Measurements from ENCODE around the gene TPSG1. TPM values are rescaled to one million over a fixed set of nuclear protein-coding genes. Genes with fewer than 3 reads are reported as not detected.

Gene TPSG1
- total RNA-seq (2013; cell fraction: nucleolus; rRNA removed), result not detected in 2 replicates
- not detected in 2 replicates for total RNA-seq (2014; rRNA removed)
- not detected in 2 replicates for total RNA-seq (2014; rRNA removed; fragmentation: Illumina TruSeq; extraction: Trizol)
- total RNA-seq (2021), result not detected in 2 replicates
- polyA plus RNA-seq (2011; ENCODE audit: low read depth), result not detected
- polyA plus RNA-seq (2011; rRNA removed), result not detected in 2 replicates
- not detected in 2 replicates for polyA plus RNA-seq (2011; cell fraction: cytosol; rRNA removed)
- polyA plus RNA-seq (2011; cell fraction: nucleus; rRNA removed), result not detected in 2 replicates
- polyA plus RNA-seq (2012), result not detected in 2 replicates
- polyA plus RNA-seq (2014; fragmentation: Illumina TruSeq; extraction: Trizol), result not detected in 2 replicates
- not detected for polyA plus RNA-seq (2014; fragmentation: Nextera tagmentation; extraction: Ambion mirVana)
- not detected in 2 replicates for polyA plus RNA-seq (2014; rRNA removed)
- polyA plus RNA-seq (2016; fragmentation: Nextera tagmentation; extraction: Ambion mirVana), result not detected
- polyA minus RNA-seq (2011; rRNA and poly(A)+ RNA removed), result not detected in 2 replicates
- polyA minus RNA-seq (2011; cell fraction: cytosol; rRNA and poly(A)+ RNA removed), result not detected in 2 replicates
- polyA minus RNA-seq (2011; cell fraction: nucleus; rRNA and poly(A)+ RNA removed), result not detected in 2 replicates
- Bru-seq, nascent RNA, result not detected
- BruChase-seq, experiment 1, labeled RNA remaining after a 6-hour chase, result not detected
- BruChase-seq, experiment 2, labeled RNA remaining after a 2-hour chase, result not detected
- long read RNA-seq, experiment 1, result 0 reads
- long read RNA-seq, experiment 2, result 0 reads

DNA sequence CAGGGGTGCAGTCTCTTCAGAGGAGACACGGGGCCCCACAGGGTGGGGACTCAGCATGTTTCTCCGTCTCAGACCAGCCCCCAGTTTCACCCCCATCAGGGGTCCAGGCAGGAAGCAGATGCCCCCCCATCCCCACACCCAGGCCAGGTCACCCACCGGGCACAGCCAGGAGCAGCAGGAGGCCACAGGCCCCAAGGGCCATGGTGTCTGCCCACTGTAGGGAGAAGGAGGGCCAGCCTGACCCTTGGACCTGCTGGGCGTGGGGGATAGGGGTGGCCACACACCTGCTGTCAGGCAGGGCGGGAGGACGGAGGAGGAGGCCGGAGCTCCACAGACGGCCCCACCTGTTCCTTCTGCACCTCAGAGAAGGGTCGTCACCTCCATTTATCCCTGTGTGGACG, at the start of gene TPSG1:
Gene TPSG1 (minus strand): TSS at position 218 of the 401 bp plus-strand sequence. CDS start 16 bp downstream, at position 202.
- no peak for ATAC-seq
- Histone ChIP-seq H3K9me3 (replicated peaks; ENCODE audit: control insufficient read depth, insufficient read depth, low read length) (no peaks in the 10 kb centered on the region), H3K36me3 (ENCODE audit: control insufficient read depth in 2 of 2, insufficient read depth in 2 of 2, low read length in 1 of 2) (no peaks in the 10 kb centered on the region), H4K20me1 (ENCODE audit: control insufficient read depth, insufficient read depth) (no peaks in the 10 kb centered on the region), H3K4me1 (ENCODE audit: control insufficient read depth, insufficient read depth, low read length) (no peaks in the 10 kb centered on the region), H3K27me3 (replicated peaks in 1 of 2; ENCODE audit: control insufficient read depth in 2 of 2, insufficient read depth in 2 of 2, low read length in 1 of 2) (no peaks in the 10 kb centered on the region; a peak in 1 of 4 replicates), H3K79me2 (ENCODE audit: control insufficient read depth, insufficient read depth, low read length) (no peaks in the 10 kb centered on the region), H3K4me2 (ENCODE audit: control insufficient read depth, insufficient read depth) (no peak within 1 kb of the TSS), H2AFZ (ENCODE audit: control insufficient read depth, low read depth, low read length) (no peak within 1 kb of the TSS), H3K27ac (ENCODE audit: control insufficient read depth, insufficient read depth) (no peak within 1 kb of the TSS), H3K4me3 (no peak within 1 kb of the TSS), H3K9ac (ENCODE audit: control insufficient read depth, insufficient read depth, low read length) (no peak within 1 kb of the TSS)
- POLR2A ChIA-PET, result no interaction called here
- BruUV-seq (replicated peaks), result no TSS peak
- no peak for FAIRE-seq
- CTCF ChIA-PET, result no interaction called here
- SMC1A ChIA-PET (ENCODE audit: uncharacterized antibody, unreplicated experiment), result no interaction called here
- in situ Hi-C loops (cut with MboI) (no loop called here), intact Hi-C loops (cut with micrococcal nuclease; ENCODE audit: unreplicated experiment) (no loop called here)
- no peak for DNase-seq (ENCODE audit: low read depth, low spot score)
- WGBS (ENCODE audit: insufficient coverage, insufficient replicate concordance, low lambda C conversion rate, missing lambda C conversion rate), result 13% methylated on average over 10 of the region's 10 CpGs
- RAD21 ChIA-PET (ENCODE audit: unreplicated experiment), result no interaction called here
- TF ChIP-seq SREBF1 (IDR thresholded peaks at IDR 0.05; ENCODE audit: low read length) (no peak), PAX8 (IDR thresholded peaks at IDR 0.05) (no peak), TAF1 (IDR thresholded peaks at IDR 0.05; ENCODE audit: borderline replicate concordance, low read depth, low read length) (no peak), YY1 (IDR thresholded peaks at IDR 0.05; ENCODE audit: low read depth, low read length) (no peak), EZH2 (IDR thresholded peaks at IDR 0.05; ENCODE audit: borderline replicate concordance, control insufficient read depth, low read depth, low read length) (no peak), MTA2 (IDR thresholded peaks at IDR 0.05; ENCODE audit: low read depth) (no peak), ZNF384 (IDR thresholded peaks at IDR 0.05; ENCODE audit: borderline replicate concordance, low read depth, low read length) (no peak), STAT1 (conservative IDR thresholded peaks at IDR 0.05) (no peak), MXI1 (IDR thresholded peaks at IDR 0.05; ENCODE audit: low read depth, low read length) (no peak), PAX5 (IDR thresholded peaks at IDR 0.05; ENCODE audit: borderline replicate concordance, low read depth, low read length) (no peak), NFYB (IDR thresholded peaks at IDR 0.05; ENCODE audit: insufficient read depth, low read depth, low read length) (no peak), HDAC2 (IDR thresholded peaks at IDR 0.05) (no peak), CBX3 (IDR thresholded peaks at IDR 0.05; ENCODE audit: borderline replicate concordance, low read depth) (no peak)
- TF ChIP-seq, protein P1, sequence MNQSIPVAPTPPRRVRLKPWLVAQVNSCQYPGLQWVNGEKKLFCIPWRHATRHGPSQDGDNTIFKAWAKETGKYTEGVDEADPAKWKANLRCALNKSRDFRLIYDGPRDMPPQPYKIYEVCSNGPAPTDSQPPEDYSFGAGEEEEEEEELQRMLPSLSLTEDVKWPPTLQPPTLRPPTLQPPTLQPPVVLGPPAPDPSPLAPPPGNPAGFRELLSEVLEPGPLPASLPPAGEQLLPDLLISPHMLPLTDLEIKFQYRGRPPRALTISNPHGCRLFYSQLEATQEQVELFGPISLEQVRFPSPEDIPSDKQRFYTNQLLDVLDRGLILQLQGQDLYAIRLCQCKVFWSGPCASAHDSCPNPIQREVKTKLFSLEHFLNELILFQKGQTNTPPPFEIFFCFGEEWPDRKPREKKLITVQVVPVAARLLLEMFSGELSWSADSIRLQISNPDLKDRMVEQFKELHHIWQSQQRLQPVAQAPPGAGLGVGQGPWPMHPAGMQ (IDR thresholded peaks at IDR 0.05; ENCODE audit: borderline replicate concordance), result no peak
- TF ChIP-seq, protein P2, sequence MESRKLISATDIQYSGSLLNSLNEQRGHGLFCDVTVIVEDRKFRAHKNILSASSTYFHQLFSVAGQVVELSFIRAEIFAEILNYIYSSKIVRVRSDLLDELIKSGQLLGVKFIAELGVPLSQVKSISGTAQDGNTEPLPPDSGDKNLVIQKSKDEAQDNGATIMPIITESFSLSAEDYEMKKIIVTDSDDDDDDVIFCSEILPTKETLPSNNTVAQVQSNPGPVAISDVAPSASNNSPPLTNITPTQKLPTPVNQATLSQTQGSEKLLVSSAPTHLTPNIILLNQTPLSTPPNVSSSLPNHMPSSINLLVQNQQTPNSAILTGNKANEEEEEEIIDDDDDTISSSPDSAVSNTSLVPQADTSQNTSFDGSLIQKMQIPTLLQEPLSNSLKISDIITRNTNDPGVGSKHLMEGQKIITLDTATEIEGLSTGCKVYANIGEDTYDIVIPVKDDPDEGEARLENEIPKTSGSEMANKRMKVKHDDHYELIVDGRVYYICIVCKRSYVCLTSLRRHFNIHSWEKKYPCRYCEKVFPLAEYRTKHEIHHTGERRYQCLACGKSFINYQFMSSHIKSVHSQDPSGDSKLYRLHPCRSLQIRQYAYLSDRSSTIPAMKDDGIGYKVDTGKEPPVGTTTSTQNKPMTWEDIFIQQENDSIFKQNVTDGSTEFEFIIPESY (IDR thresholded peaks at IDR 0.05), result no peak

Measured in GM12878 (cell line).